Endothelial cell of umbilical vein (primary cell): ENCODE results near the gene RAB12. TPM values are rescaled to one million over a fixed set of nuclear protein-coding genes. Genes with fewer than 3 reads are reported as not detected.

Experiments used
- BruUV-seq: library from RNA; stranded (reverse); fragments of 400-500 nt; replicated peaks from 2 replicates; lab custom pipeline; 2021; lab: Mats Ljungman, UMichigan
- CTCF ChIA-PET: fragments of 300-600, 350-600 bp; sonication (Branson Sonifier 250); formaldehyde crosslinking; loops from one replicate; lab custom pipeline; 2021; ENCODE audit warnings: antibody characterized with exemption, inconsistent platforms; lab: Charles Lee
- POLR2A ChIA-PET: fragments of 300-600, 350-600 bp; sonication (Branson Sonifier 250); formaldehyde crosslinking; loops from one replicate; lab custom pipeline; 2021; ENCODE audit warnings: antibody characterized with exemption, inconsistent platforms; lab: Charles Lee
- DNase-seq: peaks from one replicate; pipeline ENCODE4 v3.0.0-alpha.2; 2011; ENCODE audit warnings: low read depth, low spot score
- FAIRE-seq: peaks from 2 replicates; lab custom pipeline; 2011; peaks lifted over from hg19 to GRCh38; lab: Jason Lieb, UNC
- H2AFZ ChIP-seq: 2 replicates; pipeline ENCODE4 v1.6.0; 2012; ENCODE audit warnings: low read depth, low read length, control low read depth, inconsistent platforms
- H3K27ac ChIP-seq: 2 replicates; pipeline ENCODE4 v1.5.1; 2011; ENCODE audit warnings: low read depth, mild to moderate bottlenecking, control low read depth, low read length, moderate library complexity; ENCODE audit not compliant: insufficient read depth
- H3K27me3 ChIP-seq, 2 experiments: 2 replicates each; pipeline versions ENCODE4 v1.6.0 to v1.6.1; 2011; ENCODE audit warnings: low read length in 2 of 2, mixed read lengths in 1 of 2; ENCODE audit not compliant: control insufficient read depth in 2 of 2, insufficient read depth in 2 of 2
- H3K36me3 ChIP-seq, 2 experiments: 2 replicates in 1 of 2; 3 replicates in 1 of 2; pipeline ENCODE4 v1.5.1; 2011; ENCODE audit warnings: low read length in 2 of 2, mild to moderate bottlenecking in 1 of 2, moderate library complexity in 1 of 2; ENCODE audit not compliant: control insufficient read depth in 2 of 2, insufficient read depth in 2 of 2; ENCODE audit errors: extremely low read depth in 1 of 2
- H3K4me1 ChIP-seq: 3 replicates; pipeline ENCODE4 v1.5.1; 2011; ENCODE audit warnings: mild to moderate bottlenecking, low read length; ENCODE audit not compliant: control insufficient read depth, insufficient read depth; ENCODE audit errors: extremely low read depth
- H3K4me2 ChIP-seq: 2 replicates; pipeline ENCODE4 v1.6.1; 2011; ENCODE audit warnings: low read length, control low read depth, mixed read lengths; ENCODE audit not compliant: insufficient read depth
- H3K4me3 ChIP-seq, 3 experiments: fragments of 200-600 bp in 1 of 3; sonication (generic), shearing (Covaris generic) in 1 of 3; replicated peaks in 1 of 3; 2 replicates each; pipeline ENCODE4 v1.5.1; 2011 to 2016; ENCODE audit warnings: control low read depth in 3 of 3, low read length in 3 of 3, mild to moderate bottlenecking in 2 of 3, inconsistent platforms in 1 of 3, low read depth in 1 of 3, moderate library complexity in 1 of 3; ENCODE audit not compliant: insufficient read depth in 1 of 3
- H3K79me2 ChIP-seq: 2 replicates; pipeline ENCODE4 v1.6.0; 2012; ENCODE audit warnings: low read length, inconsistent platforms; ENCODE audit not compliant: control insufficient read depth, insufficient read depth
- H3K9ac ChIP-seq: replicated peaks from 2 replicates; pipeline ENCODE3; 2011; ENCODE audit warnings: low read length, control low read depth; ENCODE audit not compliant: insufficient read depth; ENCODE audit errors: extremely low read depth
- H3K9me1 ChIP-seq: replicated peaks from 3 replicates; pipeline ENCODE4 v1.6.0; 2011; ENCODE audit warnings: mild to moderate bottlenecking, low read length; ENCODE audit not compliant: control insufficient read depth, insufficient read depth; ENCODE audit errors: extremely low read depth
- H3K9me3 ChIP-seq: replicated peaks from 2 replicates; pipeline ENCODE4 v1.5.1; 2012; ENCODE audit warnings: low read length, inconsistent platforms; ENCODE audit not compliant: control insufficient read depth, insufficient read depth
- H4K20me1 ChIP-seq: replicated peaks from 2 replicates; pipeline ENCODE3; 2011; ENCODE audit warnings: mild to moderate bottlenecking, low read length; ENCODE audit not compliant: control insufficient read depth, insufficient read depth; ENCODE audit errors: extremely low read depth
- CTCF ChIP-seq, 2 donors: IDR thresholded peaks; 1 replicate in 1 of 2; 2 replicates in 1 of 2; pipeline ENCODE4 v1.5.1; 2011; ENCODE audit warnings: low read length in 2 of 2, mild to moderate bottlenecking in 2 of 2, moderate library complexity in 2 of 2, control low read depth in 1 of 2, inconsistent platforms in 1 of 2, low read depth in 1 of 2; ENCODE audit not compliant: insufficient read depth in 1 of 2; ENCODE audit errors: extremely low read depth in 1 of 2
- EZH2 ChIP-seq: IDR thresholded peaks from 2 replicates; pipeline ENCODE4 v1.6.1; 2012; ENCODE audit warnings: borderline replicate concordance, low read depth, mild to moderate bottlenecking, moderate library complexity, low read length, inconsistent platforms; ENCODE audit not compliant: severe bottlenecking
- FOS ChIP-seq: IDR thresholded peaks from 2 replicates; pipeline ENCODE4 v1.6.1; 2011; ENCODE audit warnings: mild to moderate bottlenecking, low read length, moderate library complexity, borderline replicate concordance; ENCODE audit not compliant: insufficient read depth
- GATA2 ChIP-seq: IDR thresholded peaks from 2 replicates; pipeline ENCODE4 v1.7.0; 2011; ENCODE audit warnings: low read depth, mild to moderate bottlenecking, moderate library complexity, mixed read lengths, low read length; ENCODE audit not compliant: insufficient read length, insufficient read depth
- JUN ChIP-seq: IDR thresholded peaks from 2 replicates; pipeline ENCODE4 v1.6.1; 2011; ENCODE audit warnings: borderline replicate concordance, low read depth; ENCODE audit not compliant: insufficient read length, insufficient read depth
- MAX ChIP-seq: IDR thresholded peaks from 2 replicates; pipeline ENCODE4 v1.6.1; 2011; ENCODE audit not compliant: insufficient read depth, insufficient read length
- MYC ChIP-seq: IDR thresholded peaks from one replicate; pipeline ENCODE4 v1.6.1; 2011; ENCODE audit warnings: mild to moderate bottlenecking, low read depth, low read length
- POLR2A ChIP-seq: IDR thresholded peaks from 2 replicates; pipeline ENCODE4 v1.6.1; 2012; ENCODE audit warnings: low read depth, mild to moderate bottlenecking, control low read depth, low read length
- POLR2AphosphoS5 ChIP-seq: IDR thresholded peaks from 2 replicates; pipeline ENCODE4 v1.6.1; 2012; ENCODE audit warnings: low read depth, mild to moderate bottlenecking, control low read depth, low read length, moderate library complexity; ENCODE audit not compliant: insufficient read depth
- dilution Hi-C: fragments of 300-500 bp; cut with MboI; formaldehyde crosslinking; loops from one replicate; pipeline ENCODE4 v1.15.0; 2019; ENCODE audit warnings: low sequenced_read_pairs; ENCODE audit not compliant: extremely low pct_ligation_motif_present
- intact Hi-C: fragments of 100-400 bp; cut with micrococcal nuclease; formaldehyde crosslinking; loops from one replicate; pipeline ENCODE4 v1.10.0; 2022
- polyA plus RNA-seq, 4 experiments: library from polyadenylated mRNA; depleted of rRNA in 3 of 4; stranded (reverse) in 3 of 4; unstranded in 1 of 4; fragments of >200 nt; gene quantifications; 2 replicates each; pipeline versions ENCODE4 v1.2.1 to v1.2.3, GENCODE V29; 2011 to 2012; ENCODE audit warnings: missing spikeins in 1 of 4
- total RNA-seq: library from RNA; stranded (reverse); gene quantifications from 2 replicates; pipeline ENCODE4 v1.2.3, GENCODE V29; 2021

RAB12 gene
- total and polyA plus RNA-seq, 2 donors (not counting 3 experiments of a cell fraction or from before 2014, with no cell fraction given), result 11.5 to 42.0 TPM

DNA sequence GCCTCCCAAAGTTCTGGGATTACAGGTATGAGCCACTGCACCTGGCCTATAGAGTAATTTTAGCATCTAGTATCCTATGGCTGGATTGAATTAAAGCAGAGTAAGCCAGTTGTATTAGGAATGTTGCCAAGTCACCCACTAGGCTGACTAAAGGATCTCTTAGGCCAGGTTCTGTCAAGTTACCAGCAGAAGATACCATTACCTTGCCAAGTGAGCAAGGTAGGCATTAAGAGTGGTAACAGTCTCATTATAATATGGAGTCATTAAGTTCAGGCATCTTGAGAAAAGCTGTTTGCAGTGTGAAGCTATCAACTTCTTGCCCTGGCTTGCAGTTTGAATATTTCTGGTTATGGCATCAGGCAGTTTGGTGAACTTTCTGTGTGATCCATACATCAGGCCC lies 59.1 kb downstream of the RAB12 start:
- Histone ChIP-seq H3K36me3 (no peaks in the 10 kb centered on the region), H4K20me1 (no peaks in the 10 kb centered on the region), H3K9me3 (no peaks in the 10 kb centered on the region), H3K79me2 (no peaks in the 10 kb centered on the region), H3K9me1 (no peaks in the 10 kb centered on the region), H3K9ac (no peak overlapping the region), H2AFZ (peak overlapping the region; percentile 39), H3K27me3 (no peaks in the 10 kb centered on the region), H3K4me3 (no peak overlapping the region), H3K4me1 (peaks cover 19% of the 10 kb centered on the region), H3K27ac (no peak overlapping the region), H3K4me2 (no peak overlapping the region)
- DNase-seq (no peak), FAIRE-seq (no peak)
- dilution Hi-C loops, result no loop called here
- BruUV-seq, result no TSS peak
- ChIA-PET POLR2A (no interaction called here), CTCF (interaction anchor here (1.1 to 1.8 kb wide), 4 partner anchors 10 to 320 kb away, joined by 3 to 17 read pairs (median 4); no protein-coding TSS in a partner anchor)
- intact Hi-C loops, result no loop called here
- TF ChIP-seq FOS, result no peak
- no peak for TF ChIP-seq MAX
- TF ChIP-seq GATA2, result no peak
- TF ChIP-seq JUN, result no peak
- no peak for TF ChIP-seq CTCF (IDR thresholded peaks at IDR 0.05; ENCODE audit: extremely low read depth in 1 of 2, insufficient read depth in 1 of 2, low read depth in 1 of 2, low read length in 2 of 2)
- TF ChIP-seq MYC, result no peak
- no peak for TF ChIP-seq POLR2AphosphoS5
- TF ChIP-seq EZH2, result no peak
- no peak for TF ChIP-seq POLR2A
